HepG2 (cell line): ENCODE data around the gene LSM8. TPM values are rescaled to one million over a fixed set of nuclear protein-coding genes. Genes with fewer than 3 reads are reported as not detected.

Experiments used
- ATAC-seq: fragments of 200-7000 bp; cut with Tn5 transposase; 3 replicates; pipeline ENCODE4 v1.9.1; 2020; ENCODE audit warnings: mild to moderate bottlenecking, moderate library complexity
- BruUV-seq: library from RNA; stranded (reverse); fragments of 400-500 nt; replicated peaks from 2 replicates; lab custom pipeline; 2021; lab: Mats Ljungman, UMichigan
- CTCF ChIA-PET: fragments of 300-600 bp; formaldehyde crosslinking; extraction: SDS; loops from one replicate; lab custom pipeline; 2021; ENCODE audit warnings: low total read pairs, inconsistent platforms, low intra/inter-chr PET ratio; lab: Yijun Ruan, JAX
- POLR2A ChIA-PET: fragments of 350-600 bp; sonication (Branson Sonifier 250); formaldehyde crosslinking; loops from one replicate; lab custom pipeline; 2020; ENCODE audit warnings: antibody characterized with exemption, inconsistent platforms; lab: Yijun Ruan, JAX
- DNase-seq: peaks from one replicate; pipeline ENCODE4 v3.0.0-alpha.2; 2015; ENCODE audit warnings: low spot score
- FAIRE-seq: peaks from 3 replicates; lab custom pipeline; 2011; peaks lifted over from hg19 to GRCh38; lab: Jason Lieb, UNC
- H2AFZ ChIP-seq: one replicate; pipeline ENCODE4 v1.6.1; 2011; ENCODE audit warnings: low read length, inconsistent platforms
- H3K27ac ChIP-seq: fragments of 300-600 bp; 3 replicates; pipeline ENCODE4 v1.8.0; 2011; ENCODE audit warnings: mixed run types, mild to moderate bottlenecking, mixed read lengths, low read length, inconsistent platforms; ENCODE audit not compliant: insufficient read depth; ENCODE audit errors: extremely low read length
- H3K27me3 ChIP-seq, 2 experiments: fragments of 200-600 bp in 1 of 2; 2 replicates in 1 of 2; 3 replicates in 1 of 2; pipeline versions ENCODE4 v1.6.0 to v1.8.0; 2011; ENCODE audit warnings: low read length in 2 of 2, mild to moderate bottlenecking in 2 of 2, moderate library complexity in 2 of 2, inconsistent platforms in 1 of 2; ENCODE audit not compliant: insufficient read depth in 2 of 2, control insufficient read depth in 1 of 2
- H3K36me3 ChIP-seq, 2 experiments: fragments of 200-600 bp in 1 of 2; replicated peaks in 1 of 2; 2 replicates in 1 of 2; 3 replicates in 1 of 2; pipeline versions ENCODE4 v1.5.1 to v1.8.0; 2011; ENCODE audit warnings: low read length in 2 of 2, inconsistent platforms in 1 of 2; ENCODE audit not compliant: insufficient read depth in 2 of 2, control insufficient read depth in 1 of 2
- H3K4me1 ChIP-seq: 2 replicates; pipeline ENCODE4 v1.5.1; 2012; ENCODE audit warnings: low read length, inconsistent platforms; ENCODE audit not compliant: insufficient read depth
- H3K4me2 ChIP-seq: 2 replicates; pipeline ENCODE4 v1.6.0; 2011; ENCODE audit warnings: low read depth, low read length, inconsistent platforms
- H3K4me3 ChIP-seq, 3 experiments: fragments of 200-600 bp in 1 of 3; sonication (generic), shearing (Covaris generic) in 1 of 3; replicated peaks in 1 of 3; 2 replicates each; pipeline ENCODE4 v1.5.1; 2011 to 2016; ENCODE audit warnings: low read length in 3 of 3, inconsistent platforms in 2 of 3, low read depth in 2 of 3, mild to moderate bottlenecking in 2 of 3, control low read depth in 1 of 3, mixed read lengths in 1 of 3; ENCODE audit not compliant: insufficient read depth in 1 of 3
- H3K79me2 ChIP-seq: one replicate; pipeline ENCODE4 v1.6.1; 2011; ENCODE audit warnings: low read length, inconsistent platforms; ENCODE audit not compliant: insufficient read depth
- H3K9ac ChIP-seq: 2 replicates; pipeline ENCODE4 v1.6.0; 2011; ENCODE audit warnings: mild to moderate bottlenecking, low read depth, low read length, inconsistent platforms; ENCODE audit not compliant: insufficient read depth
- H3K9me3 ChIP-seq: 2 replicates; pipeline ENCODE4 v1.5.1; 2012; ENCODE audit warnings: mild to moderate bottlenecking, low read length
- H4K20me1 ChIP-seq: 2 replicates; pipeline ENCODE4 v1.6.0; 2011; ENCODE audit warnings: inconsistent platforms, mild to moderate bottlenecking, low read length, moderate library complexity; ENCODE audit not compliant: insufficient read depth
- ASH2L ChIP-seq: fragments of 300-600, 200-600 bp; sonication (generic); IDR thresholded peaks from 2 replicates; pipeline ENCODE4 v1.7.0; 2017; ENCODE audit warnings: low read depth, mild to moderate bottlenecking, moderate library complexity, mixed read lengths, low read length; ENCODE audit not compliant: insufficient read length
- EEA1 ChIP-seq: sonication (generic); formaldehyde crosslinking; IDR thresholded peaks from 2 replicates; pipeline ENCODE4 v1.5.1; 2020; ENCODE audit warnings: mild to moderate bottlenecking, missing genetic modification reagents, borderline replicate concordance
- EED ChIP-seq: sonication (generic); formaldehyde crosslinking; IDR thresholded peaks from 2 replicates; pipeline ENCODE4 v1.5.0; 2020; ENCODE audit warnings: mild to moderate bottlenecking, missing genetic modification reagents
- KLF9 ChIP-seq: IDR thresholded peaks from 2 replicates; pipeline ENCODE4 v1.6.1; 2016; ENCODE audit warnings: low read depth
- REPIN1 ChIP-seq: sonication (generic); formaldehyde crosslinking; IDR thresholded peaks from 2 replicates; pipeline ENCODE4 v1.8.0; 2022; ENCODE audit warnings: missing genetic modification reagents, low read depth, mild to moderate bottlenecking, borderline replicate concordance
- RXRB ChIP-seq: IDR thresholded peaks from 2 replicates; pipeline ENCODE4 v1.6.1; 2016; ENCODE audit warnings: borderline replicate concordance, missing genetic modification reagents, missing compliant biosample characterization
- SCMH1 ChIP-seq: sonication (generic); formaldehyde crosslinking; IDR thresholded peaks from 2 replicates; pipeline ENCODE4 v1.9.0; 2021; ENCODE audit warnings: missing genetic modification reagents, mild to moderate bottlenecking, borderline replicate concordance
- ZFP37 ChIP-seq: sonication (generic); formaldehyde crosslinking; IDR thresholded peaks from 2 replicates; pipeline ENCODE4 v1.4.0; 2020; ENCODE audit warnings: missing genetic modification reagents, borderline replicate concordance
- ZNF180 ChIP-seq: sonication (generic); formaldehyde crosslinking; IDR thresholded peaks from 2 replicates; pipeline ENCODE4 v1.4.0; 2020; ENCODE audit warnings: low read depth, missing genetic modification reagents, borderline replicate concordance
- ZNF274 ChIP-seq: sonication (generic); formaldehyde crosslinking; IDR thresholded peaks from 2 replicates; pipeline ENCODE4 v1.5.1; 2020; ENCODE audit warnings: mild to moderate bottlenecking, missing genetic modification reagents
- ZNF280B ChIP-seq: sonication (generic); formaldehyde crosslinking; IDR thresholded peaks from 2 replicates; pipeline ENCODE4 v1.5.0; 2020; ENCODE audit warnings: missing genetic modification reagents, mild to moderate bottlenecking, borderline replicate concordance
- ZNF292 ChIP-seq: sonication (generic); formaldehyde crosslinking; IDR thresholded peaks from 2 replicates; pipeline ENCODE4 v1.8.1; 2022; ENCODE audit warnings: mild to moderate bottlenecking, low read depth, missing genetic modification reagents, borderline replicate concordance
- ZNF614 ChIP-seq: IDR thresholded peaks from 2 replicates; pipeline ENCODE4 v1.6.1; 2018; ENCODE audit warnings: missing biosample characterization, missing genetic modification reagents, inconsistent platforms, borderline replicate concordance
- ZNF746 ChIP-seq: sonication (generic); formaldehyde crosslinking; IDR thresholded peaks from 2 replicates; pipeline ENCODE4 v1.8.0; 2022; ENCODE audit warnings: mild to moderate bottlenecking, missing genetic modification reagents
- ZSCAN21 ChIP-seq: sonication (generic); formaldehyde crosslinking; IDR thresholded peaks from 2 replicates; pipeline ENCODE4 v1.8.0; 2022; ENCODE audit warnings: mild to moderate bottlenecking, missing genetic modification reagents, moderate library complexity, borderline replicate concordance
- ZUFSP ChIP-seq: sonication (generic); formaldehyde crosslinking; IDR thresholded peaks from 2 replicates; pipeline ENCODE4 v1.9.0; 2021; ENCODE audit warnings: missing genetic modification reagents, mild to moderate bottlenecking, borderline replicate concordance
- WGBS: methylation state at CpG from one replicate; pipeline ENCODE4 v1.1.6; 2017; ENCODE audit warnings: low lambda C conversion rate; 5-methylcytosine and 5-hydroxymethylcytosine counted together
- in situ Hi-C: cut with HindIII; loops from 2 replicates; pipeline ENCODE4 v1.10.0; 2017; ENCODE audit warnings: low pct_unique_long_range_greater_than_20kb; ENCODE audit not compliant: extremely low pct_ligation_motif_present
- intact Hi-C: fragments of 100-400 bp; cut with micrococcal nuclease; formaldehyde crosslinking; loops from one replicate; pipeline ENCODE4 v1.10.0; 2022; ENCODE audit not compliant: unreplicated experiment
- polyA plus RNA-seq, 8 experiments: library from polyadenylated mRNA; depleted of rRNA in 3 of 8; stranded (reverse) in 7 of 8; unstranded in 1 of 8; fragments of >200 nt; fragmentation: Illumina TruSeq in 4 of 8; extraction: Trizol in 4 of 8; gene quantifications; 2 replicates each; pipeline versions ENCODE4 v1.2.1 to v1.2.3, GENCODE V29; 2011 to 2016; ENCODE audit warnings: low read depth in 4 of 8, missing spikeins in 1 of 8, mixed read lengths in 1 of 8; ENCODE audit not compliant: insufficient read depth in 1 of 8
- total RNA-seq, 5 experiments: library from RNA; depleted of rRNA; stranded (reverse); fragments of >200 nt; fragmentation: Illumina TruSeq; extraction: Trizol; gene quantifications; 2 replicates each; pipeline ENCODE4 v1.2.3, GENCODE V29; 2016; ENCODE audit warnings: low read depth in 1 of 5

The LSM8 gene
- total and polyA plus RNA-seq, 2 of the 13 experiments (the other 11 are each of a cell fraction or from before 2014, with no cell fraction given): 44.3 to 67.3 TPM

- TF ChIP-seq ZSCAN21: no peak
- no peak for TF ChIP-seq ZNF746
- no peak for TF ChIP-seq EED (CRISPR knock-in tag)
- TF ChIP-seq REPIN1 (CRISPR knock-in tag): no peak
- TF ChIP-seq ZFP37: no peak
- Histone ChIP-seq H3K36me3 (no peaks in the 10 kb centered on the region), H3K27me3 (no peaks in the 10 kb centered on the region; a peak in 1 of 5 replicates), H3K9ac (no peak overlapping the region), H3K4me1 (no peaks in the 10 kb centered on the region), H3K79me2 (no peaks in the 10 kb centered on the region), H4K20me1 (no peaks in the 10 kb centered on the region), H3K4me2 (no peak overlapping the region), H3K4me3 (no peak overlapping the region), H2AFZ (no peak overlapping the region), H3K27ac (no peak overlapping the region), H3K9me3 (no peaks in the 10 kb centered on the region)
- DNase-seq (no peak), ATAC-seq (no peak), FAIRE-seq (no peak)
- no TSS peak for BruUV-seq
- intact Hi-C loops (no loop called here), in situ Hi-C loops (no loop called here)
- POLR2A ChIA-PET: no interaction called here
- CTCF ChIA-PET: no interaction called here
- WGBS: 39% methylated on average over 8 of the region's 8 CpGs
Observed at GRCh38 chr7:118218413-118219156, 34.6 kb downstream of the LSM8 start.

GRCh38 chr7:118219157-118219512, 35.2 kb downstream of the LSM8 start:
- Histone ChIP-seq H3K4me3 (no peak overlapping the region), H4K20me1 (no peaks in the 10 kb centered on the region), H3K9ac (no peak overlapping the region), H3K27ac (no peak overlapping the region), H3K9me3 (no peaks in the 10 kb centered on the region), H3K4me2 (no peak overlapping the region), H3K36me3 (no peaks in the 10 kb centered on the region), H2AFZ (no peak overlapping the region), H3K4me1 (no peaks in the 10 kb centered on the region), H3K27me3 (no peaks in the 10 kb centered on the region; a peak in 1 of 5 replicates), H3K79me2 (no peaks in the 10 kb centered on the region)
- ATAC-seq: no peak
- WGBS: 51% methylated on average over 3 of the region's 3 CpGs
- BruUV-seq: no TSS peak
- CTCF ChIA-PET: no interaction called here
- no peak for FAIRE-seq
- intact Hi-C loops (no loop called here), in situ Hi-C loops (no loop called here)
- DNase-seq: no peak
- POLR2A ChIA-PET: no interaction called here
- TF ChIP-seq EED (CRISPR knock-in tag): no peak
- TF ChIP-seq ZNF292: no peak
- TF ChIP-seq ASH2L: no peak
- no peak for TF ChIP-seq ZNF614
- TF ChIP-seq ZNF180 (CRISPR knock-in tag): no peak
- TF ChIP-seq EEA1 (CRISPR knock-in tag): no peak
- TF ChIP-seq SCMH1 (CRISPR knock-in tag): no peak
- no peak for TF ChIP-seq ZUFSP (CRISPR knock-in tag)
- no peak for TF ChIP-seq RXRB (CRISPR knock-in tag)
- TF ChIP-seq KLF9 (CRISPR knock-in tag): no peak
- TF ChIP-seq ZNF274 (CRISPR knock-in tag): no peak
- TF ChIP-seq ZNF280B (CRISPR knock-in tag): no peak
